Loucy (cell line): ENCODE results near the gene HMOX2.

Source experiments
- H2AFZ ChIP-seq: fragments of 200-600 bp; sonication (generic); 2 replicates; pipeline ENCODE4 v1.6.0; 2016; ENCODE audit warnings: antibody characterized with exemption, mild to moderate bottlenecking, low read length, moderate library complexity
- H3F3A ChIP-seq: fragments of 200-600 bp; 2 replicates; pipeline ENCODE4 v1.6.0; 2016; ENCODE audit warnings: antibody characterized with exemption, low read depth, mild to moderate bottlenecking
- H3K27me3 ChIP-seq: fragments of 200-600 bp; sonication (generic); 2 replicates; pipeline ENCODE4 v1.6.1; 2014; ENCODE audit warnings: low read length, mild to moderate bottlenecking; ENCODE audit not compliant: insufficient read depth, poor library complexity, severe bottlenecking
- H3K36me3 ChIP-seq: fragments of 200-600 bp; sonication (generic); 2 replicates; pipeline ENCODE4 v1.6.1; 2016; ENCODE audit warnings: low read length; ENCODE audit not compliant: insufficient read depth
- H3K4me1 ChIP-seq: fragments of 200-600 bp; sonication (generic); 2 replicates; pipeline ENCODE4 v1.5.1; 2014; ENCODE audit warnings: low read length, mild to moderate bottlenecking; ENCODE audit not compliant: insufficient read depth, poor library complexity, severe bottlenecking
- H3K4me2 ChIP-seq: fragments of 200-600 bp; sonication (generic); 2 replicates; pipeline ENCODE4 v1.6.0; 2014; ENCODE audit warnings: antibody characterized with exemption, low read length, low read depth, mild to moderate bottlenecking; ENCODE audit not compliant: poor library complexity, severe bottlenecking
- H3K4me3 ChIP-seq: fragments of 200-600 bp; sonication (generic); 2 replicates; pipeline ENCODE4 v1.5.1; 2014; ENCODE audit warnings: low read length, mild to moderate bottlenecking, mixed read lengths; ENCODE audit not compliant: poor library complexity, severe bottlenecking
- H3K79me2 ChIP-seq: fragments of 200-600 bp; sonication (generic); 2 replicates; pipeline ENCODE4 v1.6.1; 2014; ENCODE audit warnings: low read length; ENCODE audit not compliant: insufficient read depth
- H3K9ac ChIP-seq: fragments of 200-600 bp; sonication (generic); 2 replicates; pipeline ENCODE4 v1.6.0; 2014; ENCODE audit warnings: mild to moderate bottlenecking, low read depth, low read length, moderate library complexity; ENCODE audit not compliant: poor library complexity, severe bottlenecking
- H3K9me2 ChIP-seq: fragments of 200-600 bp; sonication (generic); replicated peaks from 2 replicates; pipeline ENCODE4 v1.6.1; 2016; ENCODE audit warnings: low read depth, low read length, mixed read lengths
- H3K9me3 ChIP-seq: fragments of 200-600 bp; sonication (generic); 2 replicates; pipeline ENCODE4 v1.6.1; 2014; ENCODE audit warnings: mild to moderate bottlenecking, antibody characterized with exemption, low read length, low read depth; ENCODE audit not compliant: insufficient read depth
- H4K20me1 ChIP-seq: fragments of 200-600 bp; sonication (generic); 2 replicates; pipeline ENCODE4 v1.6.0; 2014; ENCODE audit warnings: antibody characterized with exemption, low read length, mild to moderate bottlenecking; ENCODE audit not compliant: insufficient read depth, poor library complexity, severe bottlenecking
- CTCF ChIP-seq: fragments of 200-600 bp; sonication (generic); conservative IDR thresholded peaks from 2 replicates; pipeline ENCODE4 v1.5.1; 2014; ENCODE audit warnings: mild to moderate bottlenecking, antibody characterized with exemption, low read length
- EZH2phosphoT487 ChIP-seq: fragments of 200-600 bp; IDR thresholded peaks from 2 replicates; pipeline ENCODE4 v1.6.1; 2018; ENCODE audit warnings: antibody characterized with exemption, mild to moderate bottlenecking, moderate library complexity, borderline replicate concordance

Gene HMOX2

GRCh38 chr16:4461250-4462085 is 14.7 kb upstream of the HMOX2 start:
- no peaks in the 10 kb centered on the region for H3K79me2 ChIP-seq
- H3K4me1 ChIP-seq = no peaks in the 10 kb centered on the region
- H3K4me2 ChIP-seq = no peak overlapping the region
- no peaks in the 10 kb centered on the region for H4K20me1 ChIP-seq
- TF ChIP-seq CTCF (no peak), EZH2phosphoT487 (no peak)
- H3K27me3 ChIP-seq = no peaks in the 10 kb centered on the region
- no peak overlapping the region for H3K9ac ChIP-seq
- H2AFZ ChIP-seq = no peak overlapping the region
- H3K9me3 ChIP-seq = no peaks in the 10 kb centered on the region
- no peak overlapping the region for H3K4me3 ChIP-seq
- no peaks in the 10 kb centered on the region for H3K36me3 ChIP-seq
- no peaks in the 10 kb centered on the region for H3F3A ChIP-seq
- no peaks in the 10 kb centered on the region for H3K9me2 ChIP-seq

GRCh38 chr16:4463522-4464163 is 12.6 kb upstream of the HMOX2 start:
- TF ChIP-seq CTCF (no peak), EZH2phosphoT487 (no peak)
- Histone ChIP-seq H2AFZ (no peak overlapping the region), H3K9me2 (no peaks in the 10 kb centered on the region), H3K4me2 (no peak overlapping the region), H3K4me3 (no peak overlapping the region), H3K36me3 (no peaks in the 10 kb centered on the region), H4K20me1 (no peaks in the 10 kb centered on the region), H3K79me2 (no peaks in the 10 kb centered on the region), H3K4me1 (no peaks in the 10 kb centered on the region), H3K9me3 (no peaks in the 10 kb centered on the region), H3K9ac (no peak overlapping the region), H3F3A (no peaks in the 10 kb centered on the region), H3K27me3 (no peaks in the 10 kb centered on the region)

GRCh38 chr16:4465977-4466779 is 10.0 kb upstream of the HMOX2 start:
- H3K4me2 ChIP-seq = no peak overlapping the region
- no peaks in the 10 kb centered on the region for H3K4me1 ChIP-seq
- no peaks in the 10 kb centered on the region for H3K36me3 ChIP-seq
- no peaks in the 10 kb centered on the region for H3K79me2 ChIP-seq
- TF ChIP-seq CTCF (no peak), EZH2phosphoT487 (no peak)
- no peaks in the 10 kb centered on the region for H3F3A ChIP-seq
- H3K9me3 ChIP-seq = no peaks in the 10 kb centered on the region
- H3K4me3 ChIP-seq = no peak overlapping the region
- H3K27me3 ChIP-seq = no peaks in the 10 kb centered on the region
- H2AFZ ChIP-seq = no peak overlapping the region
- no peaks in the 10 kb centered on the region for H3K9me2 ChIP-seq
- H3K9ac ChIP-seq = no peak overlapping the region
- H4K20me1 ChIP-seq = no peaks in the 10 kb centered on the region
